Gastrocnemius medialis (tissue), 4 donors: ENCODE data around the gene NLRC4.

ENCODE experiments used
- POLR2A ChIP-seq, 2 donors: fragments of 450-650 bp; IDR thresholded peaks; one replicate each; pipeline ENCODE4 v1.6.1; 2017; ENCODE audit warnings: antibody characterized with exemption in 2 of 2, mild to moderate bottlenecking in 2 of 2, moderate library complexity in 2 of 2
- TF ChIP-seq, protein P1 (sequence below), 5 experiments: fragments of 450-650 bp in 3 of 5; fragments of 200-600 bp in 2 of 5; sonication (generic) in 2 of 5; IDR thresholded peaks in 4 of 5; conservative IDR thresholded peaks in 1 of 5; 1 replicate in 4 of 5; 2 replicates in 1 of 5; pipeline ENCODE4 v1.5.1; 2016 to 2019; ENCODE audit warnings: antibody characterized with exemption in 5 of 5, mild to moderate bottlenecking in 3 of 5, moderate library complexity in 3 of 5

GRCh38 chr2:32290000-32290339 is 25.3 kb upstream of the NLRC4 start:
- no peak for TF ChIP-seq POLR2A (IDR thresholded peaks at IDR 0.05)
- TF ChIP-seq, protein P1, sequence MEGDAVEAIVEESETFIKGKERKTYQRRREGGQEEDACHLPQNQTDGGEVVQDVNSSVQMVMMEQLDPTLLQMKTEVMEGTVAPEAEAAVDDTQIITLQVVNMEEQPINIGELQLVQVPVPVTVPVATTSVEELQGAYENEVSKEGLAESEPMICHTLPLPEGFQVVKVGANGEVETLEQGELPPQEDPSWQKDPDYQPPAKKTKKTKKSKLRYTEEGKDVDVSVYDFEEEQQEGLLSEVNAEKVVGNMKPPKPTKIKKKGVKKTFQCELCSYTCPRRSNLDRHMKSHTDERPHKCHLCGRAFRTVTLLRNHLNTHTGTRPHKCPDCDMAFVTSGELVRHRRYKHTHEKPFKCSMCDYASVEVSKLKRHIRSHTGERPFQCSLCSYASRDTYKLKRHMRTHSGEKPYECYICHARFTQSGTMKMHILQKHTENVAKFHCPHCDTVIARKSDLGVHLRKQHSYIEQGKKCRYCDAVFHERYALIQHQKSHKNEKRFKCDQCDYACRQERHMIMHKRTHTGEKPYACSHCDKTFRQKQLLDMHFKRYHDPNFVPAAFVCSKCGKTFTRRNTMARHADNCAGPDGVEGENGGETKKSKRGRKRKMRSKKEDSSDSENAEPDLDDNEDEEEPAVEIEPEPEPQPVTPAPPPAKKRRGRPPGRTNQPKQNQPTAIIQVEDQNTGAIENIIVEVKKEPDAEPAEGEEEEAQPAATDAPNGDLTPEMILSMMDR (IDR thresholded peaks at IDR 0.05 in 4 of 5, conservative IDR thresholded peaks at IDR 0.05 in 1 of 5) = no peak
